Activated naive CD8-positive, alpha-beta T cell (primary cell): ENCODE data around the gene VGF.
A peak's percentile ranks its signal among the peaks of the same experiment; 100 is the strongest.

ENCODE experiments used
- H3K27ac Mint-ChIP-seq: one replicate; pipeline ENCODE4 v1.8.0; 2021; ENCODE audit warnings: mixed read lengths
- H3K27me3 Mint-ChIP-seq: one replicate; pipeline ENCODE4 v1.8.0; 2021; ENCODE audit warnings: mixed read lengths
- H3K36me3 Mint-ChIP-seq: one replicate; pipeline ENCODE4 v1.8.0; 2021; ENCODE audit warnings: mixed read lengths
- H3K4me1 Mint-ChIP-seq: one replicate; pipeline ENCODE4 v1.8.0; 2021; ENCODE audit warnings: low read depth, mixed read lengths
- H3K4me3 Mint-ChIP-seq: one replicate; pipeline ENCODE4 v1.8.0; 2021; ENCODE audit warnings: mild to moderate bottlenecking, mixed read lengths
- H3K9me3 Mint-ChIP-seq: one replicate; pipeline ENCODE4 v1.8.0; 2021; ENCODE audit warnings: low read depth, mixed read lengths

Gene VGF

GRCh38 chr7:101164071-101164840, 1.1 kb downstream of the VGF start:
- Mint-ChIP-seq H3K4me3 (peak overlapping the region; percentile 81), H3K9me3 (no peaks in the 10 kb centered on the region), H3K27me3 (peaks cover 20% of the 10 kb centered on the region), H3K4me1 (peaks cover 39% of the 10 kb centered on the region), H3K27ac (no peak overlapping the region), H3K36me3 (no peaks in the 10 kb centered on the region)

- no peak overlapping the region for H3K27ac Mint-ChIP-seq
- no peaks in the 10 kb centered on the region for H3K9me3 Mint-ChIP-seq
- no peaks in the 10 kb centered on the region for H3K36me3 Mint-ChIP-seq
- peaks cover 16% of the 10 kb centered on the region for H3K27me3 Mint-ChIP-seq
- peak overlapping the region; percentile 67 for H3K4me3 Mint-ChIP-seq
- peaks cover 32% of the 10 kb centered on the region for H3K4me1 Mint-ChIP-seq
These were observed 1.9 kb downstream of the VGF start for GRCh38 chr7:101163279-101164070.

GRCh38 chr7:101162551-101163278, 2.7 kb downstream of the VGF start:
- H3K4me1 Mint-ChIP-seq = peaks cover 28% of the 10 kb centered on the region
- H3K4me3 Mint-ChIP-seq = peak overlapping the region; percentile 79
- peaks cover 13% of the 10 kb centered on the region for H3K27me3 Mint-ChIP-seq
- H3K9me3 Mint-ChIP-seq = no peaks in the 10 kb centered on the region
- H3K27ac Mint-ChIP-seq = no peak overlapping the region
- H3K36me3 Mint-ChIP-seq = peaks cover 4% of the 10 kb centered on the region

- H3K27me3 Mint-ChIP-seq = peaks cover 7% of the 10 kb centered on the region
These were observed 3.5 kb downstream of the VGF start for GRCh38 chr7:101161692-101162471.

GRCh38 chr7:101160910-101161309, 4.5 kb downstream of the VGF start:
- peaks cover 3% of the 10 kb centered on the region for H3K27me3 Mint-ChIP-seq
- no peak overlapping the region for H3K4me3 Mint-ChIP-seq
- H3K36me3 Mint-ChIP-seq = peaks cover 4% of the 10 kb centered on the region
- no peak overlapping the region for H3K27ac Mint-ChIP-seq
- no peaks in the 10 kb centered on the region for H3K9me3 Mint-ChIP-seq
- H3K4me1 Mint-ChIP-seq = peaks cover 17% of the 10 kb centered on the region

More at GRCh38 chr7:101161692-101162471, 3.5 kb downstream of the VGF start:
- Mint-ChIP-seq H3K4me1 (peaks cover 23% of the 10 kb centered on the region), H3K9me3 (no peaks in the 10 kb centered on the region), H3K27ac (no peak overlapping the region), H3K4me3 (peak overlapping the region; percentile 79), H3K36me3 (peaks cover 4% of the 10 kb centered on the region)

- no peaks in the 10 kb centered on the region for H3K27me3 Mint-ChIP-seq
- peaks cover 4% of the 10 kb centered on the region for H3K36me3 Mint-ChIP-seq
- H3K9me3 Mint-ChIP-seq = no peaks in the 10 kb centered on the region
- no peak overlapping the region for H3K4me3 Mint-ChIP-seq
- H3K27ac Mint-ChIP-seq = no peak overlapping the region
- H3K4me1 Mint-ChIP-seq = peaks cover 14% of the 10 kb centered on the region
These were observed 5.4 kb downstream of the VGF start for GRCh38 chr7:101159696-101160674.

- H3K36me3 Mint-ChIP-seq = peaks cover 4% of the 10 kb centered on the region
- H3K4me1 Mint-ChIP-seq = peaks cover 10% of the 10 kb centered on the region
- no peaks in the 10 kb centered on the region for H3K9me3 Mint-ChIP-seq
These were observed 8.3 kb downstream of the VGF start for GRCh38 chr7:101156866-101157589.

GRCh38 chr7:101156277-101156676, 9.1 kb downstream of the VGF start:
- no peaks in the 10 kb centered on the region for H3K27me3 Mint-ChIP-seq
- no peak overlapping the region for H3K4me3 Mint-ChIP-seq
- peaks cover 10% of the 10 kb centered on the region for H3K4me1 Mint-ChIP-seq
- H3K9me3 Mint-ChIP-seq = no peaks in the 10 kb centered on the region
- peaks cover 4% of the 10 kb centered on the region for H3K36me3 Mint-ChIP-seq
- H3K27ac Mint-ChIP-seq = no peak overlapping the region

More at GRCh38 chr7:101156866-101157589, 8.3 kb downstream of the VGF start:
- H3K27me3 Mint-ChIP-seq = no peaks in the 10 kb centered on the region
- peak overlapping the region; percentile 23 for H3K4me3 Mint-ChIP-seq
- H3K27ac Mint-ChIP-seq = no peak overlapping the region

- H3K27me3 Mint-ChIP-seq = no peaks in the 10 kb centered on the region
- H3K36me3 Mint-ChIP-seq = peaks cover 4% of the 10 kb centered on the region
- H3K4me1 Mint-ChIP-seq = peaks cover 10% of the 10 kb centered on the region
- H3K27ac Mint-ChIP-seq = no peak overlapping the region
- peak overlapping the region; percentile 81 for H3K4me3 Mint-ChIP-seq
- H3K9me3 Mint-ChIP-seq = no peaks in the 10 kb centered on the region
These were observed 10.1 kb downstream of the VGF start for GRCh38 chr7:101155303-101155702.

GRCh38 chr7:101154693-101155102, 10.7 kb downstream of the VGF start:
- Mint-ChIP-seq H3K36me3 (peaks cover 4% of the 10 kb centered on the region), H3K27ac (no peak overlapping the region), H3K4me3 (peak overlapping the region; percentile 81), H3K4me1 (peaks cover 10% of the 10 kb centered on the region), H3K27me3 (peaks cover 2% of the 10 kb centered on the region), H3K9me3 (no peaks in the 10 kb centered on the region)

- Mint-ChIP-seq H3K4me3 (peak within 1 kb of the TSS; percentile 84), H3K27me3 (peaks cover 6% of the 10 kb centered on the region), H3K27ac (no peak within 1 kb of the TSS), H3K9me3 (no peaks in the 10 kb centered on the region), H3K36me3 (peaks cover 4% of the 10 kb centered on the region), H3K4me1 (peaks cover 10% of the 10 kb centered on the region)
These were observed 11.2 kb downstream of the VGF start, which contains the start of gene AP1S1 for GRCh38 chr7:101153969-101154692. AP1S1 (plus strand) TSS chr7:101154476; CDS start chr7:101154515, 39 bp downstream.

GRCh38 chr7:101151908-101152651, 13.3 kb downstream of the VGF start:
- Mint-ChIP-seq H3K4me1 (peaks cover 15% of the 10 kb centered on the region), H3K36me3 (no peaks in the 10 kb centered on the region), H3K4me3 (no peak overlapping the region), H3K9me3 (no peaks in the 10 kb centered on the region), H3K27ac (no peak overlapping the region), H3K27me3 (peaks cover 11% of the 10 kb centered on the region)
